Liver (tissue), 9 donors: ENCODE results near the gene COA8. TPM values are rescaled to one million over a fixed set of nuclear protein-coding genes. Genes with fewer than 3 reads are reported as not detected.

Source experiments
- DNase-seq: peaks from one replicate; pipeline ENCODE4 v3.0.0-alpha.2; 2017; ENCODE audit warnings: low spot score
- H3K27ac ChIP-seq, 2 donors: one replicate each; pipeline ENCODE4 v1.7.0; 2013; ENCODE audit warnings: inconsistent platforms in 2 of 2, low read length in 2 of 2, control low read depth in 1 of 2, low read depth in 1 of 2, mild to moderate bottlenecking in 1 of 2
- H3K27me3 ChIP-seq, 4 donors: one replicate each; pipeline versions ENCODE4 v1.6.1 to v1.7.0; 2013; ENCODE audit warnings: low read length in 3 of 4, inconsistent platforms in 1 of 4, mild to moderate bottlenecking in 1 of 4, moderate library complexity in 1 of 4; ENCODE audit not compliant: control insufficient read depth in 4 of 4, insufficient read depth in 4 of 4
- H3K36me3 ChIP-seq, 4 donors: one replicate each; pipeline versions ENCODE4 v1.6.1 to v1.7.0; 2013; ENCODE audit warnings: low read length in 3 of 4, mild to moderate bottlenecking in 3 of 4, low read depth in 1 of 4, moderate library complexity in 1 of 4; ENCODE audit not compliant: control insufficient read depth in 4 of 4, insufficient read depth in 3 of 4
- H3K4me1 ChIP-seq, 4 donors: one replicate each; pipeline versions ENCODE4 v1.6.1 to v1.7.0; 2013; ENCODE audit warnings: low read length in 3 of 4, mild to moderate bottlenecking in 3 of 4, moderate library complexity in 1 of 4; ENCODE audit not compliant: control insufficient read depth in 4 of 4, insufficient read depth in 4 of 4
- H3K4me3 ChIP-seq, 3 donors: one replicate each; pipeline versions ENCODE4 v1.6.1 to v1.7.0; 2013; ENCODE audit warnings: low read length in 3 of 3, control low read depth in 1 of 3, low read depth in 1 of 3, mild to moderate bottlenecking in 1 of 3
- H3K9ac ChIP-seq, 2 donors: one replicate each; pipeline ENCODE4 v1.7.0; 2013; ENCODE audit warnings: low read length in 2 of 2, mild to moderate bottlenecking in 2 of 2, moderate library complexity in 2 of 2, control low read depth in 1 of 2, low read depth in 1 of 2
- H3K9me3 ChIP-seq, 4 donors: one replicate each; pipeline versions ENCODE4 v1.6.1 to v1.7.0; 2013; ENCODE audit warnings: low read length in 3 of 4; ENCODE audit not compliant: control insufficient read depth in 4 of 4
- CTCF ChIP-seq: fragments of 150-350 bp; IDR thresholded peaks from 2 replicates; pipeline ENCODE4 v1.5.1; 2017; ENCODE audit warnings: improper control_type of control experiment, low read depth, low read length; ENCODE audit not compliant: missing input control
- EGR1 ChIP-seq, 2 donors: IDR thresholded peaks; 2 replicates each; pipeline ENCODE4 v1.6.1; 2016 to 2018; ENCODE audit warnings: antibody characterized with exemption in 2 of 2, low read depth in 2 of 2
- HNF4A ChIP-seq, 2 donors: conservative IDR thresholded peaks; 2 replicates each; pipeline ENCODE4 v1.6.1; 2016; ENCODE audit warnings: antibody characterized with exemption in 2 of 2, mild to moderate bottlenecking in 2 of 2
- HNF4G ChIP-seq: IDR thresholded peaks from 2 replicates; pipeline ENCODE4 v1.6.1; 2016; ENCODE audit warnings: antibody characterized with exemption
- RAD21 ChIP-seq, 2 donors: IDR thresholded peaks; 2 replicates each; pipeline ENCODE4 v1.6.1; 2016; ENCODE audit warnings: antibody characterized with exemption in 2 of 2, mild to moderate bottlenecking in 2 of 2
- REST ChIP-seq: IDR thresholded peaks from 2 replicates; pipeline ENCODE4 v1.6.1; 2016; ENCODE audit warnings: antibody characterized with exemption, mild to moderate bottlenecking
- RXRA ChIP-seq, 2 donors: IDR thresholded peaks; 2 replicates each; pipeline ENCODE4 v1.6.1; 2017 to 2018; ENCODE audit warnings: antibody characterized with exemption in 2 of 2, mild to moderate bottlenecking in 1 of 2
- SP1 ChIP-seq: IDR thresholded peaks from 2 replicates; pipeline ENCODE4 v1.6.1; 2018; ENCODE audit warnings: antibody characterized with exemption, mild to moderate bottlenecking
- ZBTB33 ChIP-seq: IDR thresholded peaks from 2 replicates; pipeline ENCODE4 v1.6.1; 2016; ENCODE audit warnings: antibody characterized with exemption
- WGBS: extraction: QIAGEN DNeasy Blood & Tissue Kit; methylation state at CpG from one replicate; pipeline ENCODE4 v1.1.7; 2013; 5-methylcytosine and 5-hydroxymethylcytosine counted together
- polyA plus RNA-seq, 2 donors: library from polyadenylated mRNA; stranded (reverse) in 1 of 2; unstranded in 1 of 2; fragments of 200-250 nt in 1 of 2; fragments of >200 nt in 1 of 2; fragmentation: Nextera tagmentation in 1 of 2; extraction: Ambion mirVana in 1 of 2; gene quantifications; one replicate each; pipeline versions ENCODE4 v1.2.1 to v1.2.3, GENCODE V29; 2013 to 2015
- total RNA-seq, 2 donors: library from RNA; depleted of rRNA; stranded (reverse); fragments of >200 nt; gene quantifications; one replicate each; pipeline ENCODE4 v1.2.3, GENCODE V29; 2014
- donor health status: healthy.
- donor health status: healthy.
- donor health status: healthy.
- donor health status: healthy.
- donor health status: healthy.

The COA8 gene
- total and polyA plus RNA-seq, 4 donors: 8.3 to 35.5 (median 17.0) TPM

- TF ChIP-seq HNF4A (conservative IDR thresholded peaks at IDR 0.05): no peak
- no peak for TF ChIP-seq RAD21 (IDR thresholded peaks at IDR 0.05)
- TF ChIP-seq HNF4G: no peak
- no peak for TF ChIP-seq SP1
- TF ChIP-seq ZBTB33: no peak
- no peak for TF ChIP-seq RXRA (IDR thresholded peaks at IDR 0.05)
Observed at GRCh38 chr14:103545219-103545914, 17.4 kb upstream of the COA8 start (continued).

GRCh38 chr14:103545915-103546651 lies 16.7 kb upstream of the COA8 start:
- Histone ChIP-seq H3K9ac (no peak overlapping the region), H3K36me3 (no peaks in the 10 kb centered on the region), H3K27me3 (no peaks in the 10 kb centered on the region), H3K9me3 (no peaks in the 10 kb centered on the region), H3K4me3 (no peak overlapping the region), H3K4me1 (peaks cover 0 to 6% (median 0%) of the 10 kb centered on the region in 4 donors), H3K27ac (no peak overlapping the region)
- TF ChIP-seq EGR1 (IDR thresholded peaks at IDR 0.05; ENCODE audit: low read depth in 2 of 2) (no peak), RAD21 (IDR thresholded peaks at IDR 0.05) (no peak)
- WGBS: 81% methylated on average over 27 of the region's 27 CpGs
- no peak for DNase-seq

GRCh38 chr14:103546652-103547454 lies 15.9 kb upstream of the COA8 start:
- no peaks in the 10 kb centered on the region for H3K9me3 ChIP-seq
- peak; percentile 85 for DNase-seq
- no peaks in the 10 kb centered on the region for H3K27me3 ChIP-seq
- peaks cover 0 to 6% (median 0%) of the 10 kb centered on the region in 4 donors for H3K4me1 ChIP-seq
- TF ChIP-seq RAD21 (IDR thresholded peaks at IDR 0.05) (peak; percentile 89 to 99), REST (no peak), CTCF (peak; percentile 83)
- no peaks in the 10 kb centered on the region for H3K36me3 ChIP-seq
- H3K27ac ChIP-seq: no peak overlapping the region
- no peak overlapping the region for H3K4me3 ChIP-seq
- no peak overlapping the region for H3K9ac ChIP-seq
- 24% methylated on average over 21 of the region's 21 CpGs for WGBS
